ENCODE measurements around the gene KRT20. TPM values are rescaled to one million over a fixed set of nuclear protein-coding genes. Genes with fewer than 3 reads are reported as not detected.

Gene KRT20
- total RNA-seq, 4 donors from 2014 or later = not detected

GRCh38 chr17:40854175-40854814, 30.7 kb downstream of the KRT20 start:
- Histone ChIP-seq H3K4me3 (no peak overlapping the region), H3K4me1 (no peaks in the 10 kb centered on the region), H3K9me3 (no peaks in the 10 kb centered on the region), H3K36me3 (no peaks in the 10 kb centered on the region), H3K27ac (no peak overlapping the region), H3K27me3 (peaks cover 15% of the 10 kb centered on the region)
- WGBS, 2 donors (ENCODE audit: low coverage in 1 of 2) = 41 to 76% methylated on average over 6 of the region's 6 CpGs
- TF ChIP-seq EP300 (IDR thresholded peaks at IDR 0.05) = no peak
- TF ChIP-seq POLR2A (IDR thresholded peaks at IDR 0.05) = no peak
- TF ChIP-seq, protein P1, sequence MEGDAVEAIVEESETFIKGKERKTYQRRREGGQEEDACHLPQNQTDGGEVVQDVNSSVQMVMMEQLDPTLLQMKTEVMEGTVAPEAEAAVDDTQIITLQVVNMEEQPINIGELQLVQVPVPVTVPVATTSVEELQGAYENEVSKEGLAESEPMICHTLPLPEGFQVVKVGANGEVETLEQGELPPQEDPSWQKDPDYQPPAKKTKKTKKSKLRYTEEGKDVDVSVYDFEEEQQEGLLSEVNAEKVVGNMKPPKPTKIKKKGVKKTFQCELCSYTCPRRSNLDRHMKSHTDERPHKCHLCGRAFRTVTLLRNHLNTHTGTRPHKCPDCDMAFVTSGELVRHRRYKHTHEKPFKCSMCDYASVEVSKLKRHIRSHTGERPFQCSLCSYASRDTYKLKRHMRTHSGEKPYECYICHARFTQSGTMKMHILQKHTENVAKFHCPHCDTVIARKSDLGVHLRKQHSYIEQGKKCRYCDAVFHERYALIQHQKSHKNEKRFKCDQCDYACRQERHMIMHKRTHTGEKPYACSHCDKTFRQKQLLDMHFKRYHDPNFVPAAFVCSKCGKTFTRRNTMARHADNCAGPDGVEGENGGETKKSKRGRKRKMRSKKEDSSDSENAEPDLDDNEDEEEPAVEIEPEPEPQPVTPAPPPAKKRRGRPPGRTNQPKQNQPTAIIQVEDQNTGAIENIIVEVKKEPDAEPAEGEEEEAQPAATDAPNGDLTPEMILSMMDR (IDR thresholded peaks at IDR 0.05) = no peak
- peak; percentile 25 for TF ChIP-seq POLR2AphosphoS5 (IDR thresholded peaks at IDR 0.05)
- peak; percentile 71 for ATAC-seq

- Histone ChIP-seq H3K27me3 (peaks cover 16% of the 10 kb centered on the region), H3K27ac (no peak overlapping the region), H3K9me3 (no peaks in the 10 kb centered on the region), H3K36me3 (no peaks in the 10 kb centered on the region), H3K4me3 (no peak overlapping the region), H3K4me1 (no peaks in the 10 kb centered on the region)
- WGBS, 2 donors (ENCODE audit: low coverage in 1 of 2) = 45% methylated on average over 1 of the region's 1 CpG; no CpG with 5 or more reads in 1 of the 2 donors
- no peak for TF ChIP-seq POLR2A (IDR thresholded peaks at IDR 0.05)
- no peak for TF ChIP-seq EP300 (IDR thresholded peaks at IDR 0.05)
- TF ChIP-seq, protein P1 (IDR thresholded peaks at IDR 0.05) = no peak
- TF ChIP-seq POLR2AphosphoS5 (IDR thresholded peaks at IDR 0.05) = no peak
- ATAC-seq = no peak
Measured at GRCh38 chr17:40852364-40852763, 32.7 kb downstream of the KRT20 start.

DNA sequence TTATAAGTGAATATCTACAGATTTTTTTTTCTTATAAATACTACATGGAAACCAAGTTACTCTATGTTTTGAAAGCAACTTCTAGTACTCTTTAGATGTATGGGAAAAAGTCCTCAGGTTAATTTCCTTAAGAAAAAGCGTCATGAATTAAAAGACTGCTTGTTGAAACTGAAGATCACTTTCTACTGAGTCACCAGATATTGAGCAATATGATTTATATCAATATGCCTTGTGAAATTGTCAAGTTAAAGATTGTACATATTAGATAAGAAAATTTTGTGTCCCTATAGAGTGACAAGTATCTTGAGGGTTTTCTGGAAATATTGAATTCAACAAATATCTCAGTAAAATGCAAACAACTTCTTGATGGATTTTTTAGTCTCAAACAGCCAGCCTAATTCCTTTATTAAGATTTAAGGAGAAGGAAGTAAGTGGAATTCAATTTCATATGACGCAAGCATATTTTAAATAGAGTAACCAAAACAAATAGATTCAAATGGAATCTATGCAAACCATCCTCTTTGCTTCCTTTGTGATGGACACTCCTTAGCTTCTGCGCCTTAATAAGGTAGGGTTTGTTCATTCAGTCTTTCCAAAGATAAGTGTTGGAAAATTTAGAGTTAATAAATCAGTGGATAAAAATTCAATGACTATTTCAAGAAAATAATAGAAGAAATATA, 34.6 kb downstream of the KRT20 start:
- ATAC-seq = no peak
- TF ChIP-seq, protein P1 (IDR thresholded peaks at IDR 0.05) = no peak
- TF ChIP-seq POLR2AphosphoS5 (IDR thresholded peaks at IDR 0.05) = no peak
- no peak for TF ChIP-seq EP300 (IDR thresholded peaks at IDR 0.05)
- TF ChIP-seq POLR2A (IDR thresholded peaks at IDR 0.05) = no peak
- Histone ChIP-seq H3K27ac (no peak overlapping the region), H3K9me3 (no peaks in the 10 kb centered on the region), H3K4me1 (no peaks in the 10 kb centered on the region), H3K4me3 (no peak overlapping the region), H3K27me3 (peaks cover 21% of the 10 kb centered on the region), H3K36me3 (no peaks in the 10 kb centered on the region)
- 83 to 95% methylated on average over 1 to 3 of the region's 3 CpGs for WGBS, 2 donors (ENCODE audit: low coverage in 1 of 2)

DNA sequence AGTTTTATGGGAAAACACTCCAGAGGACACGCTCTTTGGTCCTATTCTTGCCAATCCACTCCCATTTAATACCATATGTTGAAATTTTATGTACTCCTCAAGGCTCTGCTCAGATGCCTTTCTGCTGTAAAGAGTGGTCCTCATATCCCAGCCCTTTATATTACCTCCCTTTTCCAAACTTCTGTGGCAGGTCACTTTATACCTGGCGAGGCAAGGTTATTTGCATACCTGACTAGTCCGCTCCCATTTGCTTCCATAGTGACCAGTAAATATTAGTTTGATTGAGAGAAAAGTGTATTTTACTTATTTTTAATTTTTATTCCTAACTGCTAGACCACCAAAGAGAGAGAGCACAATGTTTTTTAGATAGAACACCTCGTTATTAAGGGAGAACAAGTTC, 35.3 kb downstream of the KRT20 start:
- no peaks in the 10 kb centered on the region for H3K9me3 ChIP-seq
- WGBS, 2 donors (ENCODE audit: low coverage in 1 of 2) = 90 to 93% methylated on average over 3 to 4 of the region's 4 CpGs
- TF ChIP-seq EP300 (IDR thresholded peaks at IDR 0.05) (no peak), POLR2AphosphoS5 (IDR thresholded peaks at IDR 0.05) (no peak), POLR2A (IDR thresholded peaks at IDR 0.05) (no peak)
- TF ChIP-seq, protein P1 (IDR thresholded peaks at IDR 0.05) = no peak
- no peaks in the 10 kb centered on the region for H3K4me1 ChIP-seq
- no peaks in the 10 kb centered on the region for H3K36me3 ChIP-seq
- peaks cover 21% of the 10 kb centered on the region for H3K27me3 ChIP-seq
- no peak overlapping the region for H3K27ac ChIP-seq
- H3K4me3 ChIP-seq = no peak overlapping the region
- ATAC-seq = no peak

All from gastroesophageal sphincter (tissue), 4 donors.